Naive thymus-derived CD4-positive, alpha-beta T cell (primary cell): Measurements from ENCODE around the gene PPP1R37. TPM values are rescaled to one million over a fixed set of nuclear protein-coding genes. Genes with fewer than 3 reads are reported as not detected.
A peak's percentile ranks its signal among the peaks of the same experiment; 100 is the strongest.

ENCODE experiments used
- ATAC-seq: fragments of 150-1000 bp; cut with Tn5 transposase; 2 replicates; pipeline ENCODE4 v1.10.0; 2021; ENCODE audit warnings: mild to moderate bottlenecking, moderate library complexity
- CTCF ChIA-PET: fragments of 350-600 bp; sonication (Branson Sonifier 250); formaldehyde crosslinking; loops from one replicate; lab custom pipeline; 2021; ENCODE audit warnings: antibody characterized with exemption; lab: Charles Lee
- POLR2A ChIA-PET: fragments of 350-600 bp; sonication (Branson Sonifier 250); formaldehyde crosslinking; loops from one replicate; lab custom pipeline; 2021; ENCODE audit warnings: antibody characterized with exemption, inconsistent platforms; lab: Charles Lee
- DNase-seq, 9 donors: peaks; one replicate each; pipeline versions ENCODE4 v3.0.0 to v3.0.0-alpha.2; 2020 to 2022; ENCODE audit warnings: mixed read lengths in 1 of 9
- H3K27ac ChIP-seq: one replicate; pipeline ENCODE4 v1.7.0; 2013; ENCODE audit warnings: mild to moderate bottlenecking, low read depth, low read length, moderate library complexity
- H3K27me3 ChIP-seq, 2 donors: one replicate each; pipeline ENCODE4 v1.7.0; 2013; ENCODE audit warnings: low read length in 2 of 2, mild to moderate bottlenecking in 2 of 2, moderate library complexity in 2 of 2; ENCODE audit not compliant: control insufficient read depth in 2 of 2, insufficient read depth in 2 of 2
- H3K36me3 ChIP-seq, 3 experiments: 1 replicate in 2 of 3; 2 replicates in 1 of 3; pipeline ENCODE4 v1.7.0; 2013; ENCODE audit warnings: low read length in 3 of 3, mild to moderate bottlenecking in 3 of 3, moderate library complexity in 1 of 3; ENCODE audit not compliant: insufficient read depth in 3 of 3, control insufficient read depth in 2 of 3
- H3K4me1 ChIP-seq, 2 donors: one replicate each; pipeline ENCODE4 v1.7.0; 2013; ENCODE audit warnings: low read length in 2 of 2, mild to moderate bottlenecking in 2 of 2, moderate library complexity in 1 of 2; ENCODE audit not compliant: control insufficient read depth in 2 of 2, insufficient read depth in 2 of 2
- H3K4me3 ChIP-seq: 2 replicates; pipeline ENCODE4 v1.7.0; 2013; ENCODE audit warnings: mild to moderate bottlenecking, low read length
- H3K9me3 ChIP-seq, 3 experiments: 1 replicate in 2 of 3; 2 replicates in 1 of 3; pipeline ENCODE4 v1.7.0; 2013; ENCODE audit warnings: low read length in 3 of 3; ENCODE audit not compliant: control insufficient read depth in 2 of 3
- H3K27ac Mint-ChIP-seq, 9 donors: one replicate each; pipeline ENCODE4 v1.8.0; 2020 to 2022; ENCODE audit warnings: mixed read lengths in 9 of 9, mild to moderate bottlenecking in 8 of 9, moderate library complexity in 5 of 9, inconsistent platforms in 2 of 9
- H3K27me3 Mint-ChIP-seq, 5 donors: one replicate each; pipeline ENCODE4 v1.8.0; 2021 to 2022; ENCODE audit warnings: mixed read lengths in 5 of 5, mild to moderate bottlenecking in 1 of 5
- H3K36me3 Mint-ChIP-seq, 5 donors: one replicate each; pipeline ENCODE4 v1.8.0; 2020 to 2022; ENCODE audit warnings: mixed read lengths in 5 of 5, mild to moderate bottlenecking in 3 of 5, inconsistent platforms in 1 of 5
- H3K4me1 Mint-ChIP-seq, 7 donors: one replicate each; pipeline ENCODE4 v1.8.0; 2020 to 2022; ENCODE audit warnings: mixed read lengths in 7 of 7, mild to moderate bottlenecking in 3 of 7, inconsistent platforms in 1 of 7
- H3K4me3 Mint-ChIP-seq, 10 donors: one replicate each; pipeline ENCODE4 v1.8.0; 2020 to 2022; ENCODE audit warnings: mild to moderate bottlenecking in 10 of 10, mixed read lengths in 10 of 10, moderate library complexity in 6 of 10, inconsistent platforms in 2 of 10
- H3K9me3 Mint-ChIP-seq, 11 donors: one replicate each; pipeline ENCODE4 v1.8.0; 2020 to 2022; ENCODE audit warnings: mixed read lengths in 11 of 11, mild to moderate bottlenecking in 4 of 11, inconsistent platforms in 1 of 11, moderate library complexity in 1 of 11
- intact Hi-C, 2 donors: fragments of 100-400 bp; cut with micrococcal nuclease; formaldehyde crosslinking; loops; one replicate each; pipeline ENCODE4 v1.15.1; 2023
- polyA plus RNA-seq, 2 donors: library from polyadenylated mRNA; unstranded; fragments of 300-500 nt; fragmentation: Illumina TruSeq; gene quantifications; one replicate each; pipeline ENCODE4 v1.2.3, GENCODE V29; 2021
- total RNA-seq, 6 experiments: library from RNA in 5 of 6; stranded (reverse) in 5 of 6; gene quantifications; 1 replicate in 5 of 6; 2 replicates in 1 of 6; pipeline ENCODE4 v1.2.3 and lab custom pipeline; 2021 to 2026

Gene PPP1R37
- total and polyA plus RNA-seq, 7 experiments from 2014 or later: 1.4 to 28.3 (median 20.6) TPM

DNA sequence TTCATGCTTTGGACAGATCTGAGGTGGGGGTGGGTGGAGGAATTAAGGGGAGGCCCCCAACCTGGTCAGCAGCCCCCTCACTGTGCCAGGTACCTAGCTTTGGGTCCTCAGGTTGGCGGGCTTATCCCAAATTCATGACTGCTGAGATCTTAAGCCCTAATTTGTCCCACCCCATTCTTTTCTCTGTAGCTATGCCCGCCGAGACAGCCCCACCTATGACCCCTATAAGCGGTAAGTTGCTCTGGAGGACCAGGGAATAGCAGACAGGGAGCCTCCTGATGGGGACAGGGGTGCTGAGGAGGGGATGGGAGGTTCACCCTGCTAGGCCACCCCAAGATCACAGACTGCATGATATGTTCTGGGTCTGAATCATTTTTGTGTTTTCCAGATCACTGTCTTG is 31.0 kb upstream of the PPP1R37 start:
- Mint-ChIP-seq H3K27ac (no peak overlapping the region), H3K36me3 (peaks cover 3 to 31% (median 5%) of the 10 kb centered on the region in 5 donors), H3K4me1 (peaks cover 0 to 11% (median 3%) of the 10 kb centered on the region in 7 donors), H3K4me3 (no peak overlapping the region), H3K27me3 (no peaks in the 10 kb centered on the region), H3K9me3 (peaks cover 0 to 2% (median 0%) of the 10 kb centered on the region in 11 donors)
- ChIA-PET CTCF (interaction anchor here (0.6 kb wide), 1 partner anchor 57 kb away, joined by 4 read pairs; no protein-coding TSS in a partner anchor), POLR2A (no interaction called here)
- Histone ChIP-seq H3K4me1 (no peaks in the 10 kb centered on the region), H3K27ac (no peak overlapping the region), H3K36me3 (peaks cover 0 to 92% (median 29%) of the 10 kb centered on the region in 3 experiments), H3K9me3 (no peaks in the 10 kb centered on the region), H3K4me3 (no peak overlapping the region), H3K27me3 (no peaks in the 10 kb centered on the region)
- intact Hi-C loops: no loop called here
- ATAC-seq: no peak
- no peak for DNase-seq

GRCh38 chr19:45063851-45064801 is 28.9 kb upstream of the PPP1R37 start:
- ChIA-PET CTCF (no interaction called here), POLR2A (no interaction called here)
- H3K27me3 ChIP-seq: no peaks in the 10 kb centered on the region
- peaks cover 0 to 91% (median 25%) of the 10 kb centered on the region in 3 experiments for H3K36me3 ChIP-seq
- intact Hi-C loops: no loop called here
- Mint-ChIP-seq H3K27ac (peak overlapping the region in 1 of 9 donors; percentile 34), H3K36me3 (peaks cover 3 to 23% (median 5%) of the 10 kb centered on the region in 5 donors), H3K4me3 (no peak overlapping the region), H3K27me3 (no peaks in the 10 kb centered on the region), H3K4me1 (peaks cover 0 to 11% (median 3%) of the 10 kb centered on the region in 7 donors), H3K9me3 (peaks cover 0 to 2% (median 0%) of the 10 kb centered on the region in 11 donors)
- DNase-seq (no peak), ATAC-seq (no peak)
- H3K27ac ChIP-seq: no peak overlapping the region
- no peaks in the 10 kb centered on the region for H3K9me3 ChIP-seq
- no peaks in the 10 kb centered on the region for H3K4me1 ChIP-seq
- no peak overlapping the region for H3K4me3 ChIP-seq

GRCh38 chr19:45066921-45067661 is 25.9 kb upstream of the PPP1R37 start:
- POLR2A ChIA-PET: interaction anchor here (0.6 kb wide), 1 partner anchor 128 kb away, joined by 3 read pairs; no protein-coding TSS in a partner anchor
- H3K27ac Mint-ChIP-seq: peak overlapping the region in 1 of 9 donors; percentile 25

GRCh38 chr19:45068041-45068440 is 24.9 kb upstream of the PPP1R37 start:
- H3K27ac ChIP-seq: no peak overlapping the region
- H3K4me3 Mint-ChIP-seq: no peak overlapping the region
- POLR2A ChIA-PET: no interaction called here
- no peaks in the 10 kb centered on the region for H3K9me3 Mint-ChIP-seq
- no peaks in the 10 kb centered on the region for H3K4me1 Mint-ChIP-seq
- no peaks in the 10 kb centered on the region for H3K9me3 ChIP-seq
- H3K36me3 Mint-ChIP-seq: peaks cover 0 to 18% (median 0%) of the 10 kb centered on the region in 5 donors
- DNase-seq (no peak), ATAC-seq (no peak)
- no peaks in the 10 kb centered on the region for H3K27me3 Mint-ChIP-seq
- CTCF ChIA-PET: interaction anchor here (1.5 kb wide), 1 partner anchor 8 kb away, joined by 3 read pairs; no protein-coding TSS in a partner anchor
- H3K4me3 ChIP-seq: no peak overlapping the region
- H3K4me1 ChIP-seq: no peaks in the 10 kb centered on the region
- H3K27me3 ChIP-seq: no peaks in the 10 kb centered on the region
- intact Hi-C loops: no loop called here
- H3K27ac Mint-ChIP-seq: no peak overlapping the region
- H3K36me3 ChIP-seq: peaks cover 0 to 87% (median 10%) of the 10 kb centered on the region in 3 experiments

More at GRCh38 chr19:45066921-45067661, 25.9 kb upstream of the PPP1R37 start:
- Histone ChIP-seq H3K4me3 (no peak overlapping the region), H3K4me1 (no peaks in the 10 kb centered on the region), H3K9me3 (no peaks in the 10 kb centered on the region), H3K27me3 (no peaks in the 10 kb centered on the region), H3K36me3 (peaks cover 0 to 91% (median 11%) of the 10 kb centered on the region in 3 experiments), H3K27ac (no peak overlapping the region)
- CTCF ChIA-PET: no interaction called here
- DNase-seq (no peak), ATAC-seq (no peak)
- Mint-ChIP-seq H3K36me3 (peaks cover 0 to 21% (median 4%) of the 10 kb centered on the region in 5 donors), H3K4me1 (no peaks in the 10 kb centered on the region), H3K27me3 (no peaks in the 10 kb centered on the region), H3K9me3 (no peaks in the 10 kb centered on the region), H3K4me3 (no peak overlapping the region)
- intact Hi-C loops: no loop called here

DNA sequence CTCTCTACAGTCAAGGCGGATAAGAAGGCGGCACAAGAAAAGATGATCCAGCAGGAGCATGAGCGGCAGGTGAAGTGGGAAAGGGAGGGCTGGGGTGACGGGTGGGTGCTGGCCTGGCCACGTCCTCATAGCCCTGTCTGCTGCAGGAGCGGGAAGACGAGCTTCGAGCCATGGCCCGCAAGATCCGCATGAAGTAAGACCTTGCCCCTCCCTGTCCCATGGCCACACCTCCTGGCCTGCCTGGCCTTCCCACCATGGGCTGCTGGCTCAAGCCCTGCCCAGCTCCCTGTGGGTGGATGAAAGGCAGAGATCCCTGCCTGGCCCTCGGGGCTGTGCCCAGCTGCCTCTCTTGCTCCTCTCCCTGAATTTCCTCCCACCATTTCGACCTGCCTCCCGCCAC is 23.9 kb upstream of the PPP1R37 start:
- ATAC-seq: no peak
- H3K36me3 ChIP-seq: peaks cover 0 to 77% (median 10%) of the 10 kb centered on the region in 3 experiments
- intact Hi-C loops: no loop called here
- POLR2A ChIA-PET: no interaction called here
- no peak for DNase-seq
- H3K4me1 Mint-ChIP-seq: no peaks in the 10 kb centered on the region
- H3K4me3 ChIP-seq: no peak overlapping the region
- peaks cover 0 to 18% (median 0%) of the 10 kb centered on the region in 5 donors for H3K36me3 Mint-ChIP-seq
- no peaks in the 10 kb centered on the region for H3K9me3 ChIP-seq
- H3K27ac Mint-ChIP-seq: peak overlapping the region in 2 of 9 donors; percentile 43 to 62
- H3K4me3 Mint-ChIP-seq: no peak overlapping the region
- CTCF ChIA-PET: interaction anchor here (1.5 kb wide), 1 partner anchor 9 kb away, joined by 3 read pairs; no protein-coding TSS in a partner anchor
- H3K27ac ChIP-seq: no peak overlapping the region
- H3K27me3 Mint-ChIP-seq: no peaks in the 10 kb centered on the region
- no peaks in the 10 kb centered on the region for H3K9me3 Mint-ChIP-seq
- no peaks in the 10 kb centered on the region for H3K27me3 ChIP-seq
- no peaks in the 10 kb centered on the region for H3K4me1 ChIP-seq

DNA sequence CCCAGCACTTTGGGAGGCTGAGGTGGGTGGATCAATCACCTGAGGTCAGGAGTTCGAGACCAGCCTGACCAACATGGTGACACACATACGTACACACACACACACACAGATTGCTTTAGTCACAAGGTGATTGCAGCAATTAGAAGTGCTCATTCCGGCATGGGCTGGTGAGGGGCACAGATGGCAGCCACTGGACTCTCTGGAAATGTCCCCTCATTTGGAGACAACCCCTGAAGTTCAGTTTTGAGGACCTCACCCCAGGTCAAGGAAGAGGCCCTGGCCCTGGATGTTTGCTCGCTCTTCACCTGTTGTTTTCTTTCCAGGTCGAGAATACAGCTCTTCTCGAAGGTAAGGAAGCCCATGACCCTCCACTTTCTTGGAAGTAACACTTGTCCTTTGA is 22.8 kb upstream of the PPP1R37 start:
- Mint-ChIP-seq H3K36me3 (peaks cover 0 to 18% (median 0%) of the 10 kb centered on the region in 5 donors), H3K4me3 (no peak overlapping the region), H3K9me3 (no peaks in the 10 kb centered on the region), H3K4me1 (no peaks in the 10 kb centered on the region), H3K27me3 (no peaks in the 10 kb centered on the region), H3K27ac (peak overlapping the region in 1 of 9 donors; percentile 67)
- H3K27me3 ChIP-seq: no peaks in the 10 kb centered on the region
- peaks cover 0 to 3% of the 10 kb centered on the region in 2 donors for H3K4me1 ChIP-seq
- DNase-seq (no peak), ATAC-seq (no peak)
- no peak overlapping the region for H3K27ac ChIP-seq
- no peaks in the 10 kb centered on the region for H3K9me3 ChIP-seq
- H3K36me3 ChIP-seq: peaks cover 0 to 65% (median 10%) of the 10 kb centered on the region in 3 experiments
- intact Hi-C loops: no loop called here
- CTCF ChIA-PET: no interaction called here
- POLR2A ChIA-PET: no interaction called here
- no peak overlapping the region for H3K4me3 ChIP-seq
